Motor neuron (in vitro differentiated cells): Measurements from ENCODE around the gene CELF2. TPM values are rescaled to one million over a fixed set of nuclear protein-coding genes. Genes with fewer than 3 reads are reported as not detected.

Experiments used
- ATAC-seq, 8 experiments: fragments of 200-7000 bp; cut with Tn5 transposase; replicated peaks in 6 of 8; 2 replicates each; pipeline ENCODE4 v1.8.0; 2021; ENCODE audit warnings: mild to moderate bottlenecking in 8 of 8, moderate library complexity in 8 of 8
- H3K27ac ChIP-seq, 2 donors: fragments of 250-450 bp; sonication (Bioruptor Pico); 2 replicates each; pipeline ENCODE4 v1.9.0; 2021; ENCODE audit warnings: antibody characterized with exemption in 2 of 2, mild to moderate bottlenecking in 2 of 2, moderate library complexity in 1 of 2
- H3K4me1 ChIP-seq, 2 donors: fragments of 250-450 bp; sonication (Bioruptor Pico); replicated peaks in 1 of 2; 2 replicates each; pipeline ENCODE4 v1.6.1; 2021; ENCODE audit warnings: antibody characterized with exemption in 2 of 2, mild to moderate bottlenecking in 2 of 2, moderate library complexity in 1 of 2
- H3K4me3 ChIP-seq, 5 donors: fragments of 250-450 bp; sonication (Bioruptor Pico); 2 replicates each; pipeline ENCODE4 v1.9.0; 2021; ENCODE audit warnings: antibody characterized with exemption in 5 of 5, mild to moderate bottlenecking in 5 of 5, moderate library complexity in 4 of 5
- WGBS, 10 experiments: fragments of 450-650 bp; shearing (Covaris generic); methylation state at CpG; one replicate each; pipeline ENCODE4 v1.0.0; 2022; 5-methylcytosine and 5-hydroxymethylcytosine counted together
- in situ Hi-C, 9 experiments: fragments of 400-800 bp; cut with MboI; loops; one replicate each; pipeline ENCODE4 v1.15.0; 2021; ENCODE audit warnings: low sequenced_read_pairs in 9 of 9, low pct_unique_long_range_greater_than_20kb in 2 of 9; ENCODE audit not compliant: unreplicated experiment in 9 of 9
- total RNA-seq, 8 experiments: library from RNA; unstranded; fragments of 300-600 nt; gene quantifications; 2 replicates each; pipeline versions ENCODE4 v1.2.3 to v1.2.4, GENCODE V29; 2022

The CELF2 gene
- total RNA-seq, 8 experiments from 2014 or later: 10.4 to 60.9 (median 15.6) TPM

DNA sequence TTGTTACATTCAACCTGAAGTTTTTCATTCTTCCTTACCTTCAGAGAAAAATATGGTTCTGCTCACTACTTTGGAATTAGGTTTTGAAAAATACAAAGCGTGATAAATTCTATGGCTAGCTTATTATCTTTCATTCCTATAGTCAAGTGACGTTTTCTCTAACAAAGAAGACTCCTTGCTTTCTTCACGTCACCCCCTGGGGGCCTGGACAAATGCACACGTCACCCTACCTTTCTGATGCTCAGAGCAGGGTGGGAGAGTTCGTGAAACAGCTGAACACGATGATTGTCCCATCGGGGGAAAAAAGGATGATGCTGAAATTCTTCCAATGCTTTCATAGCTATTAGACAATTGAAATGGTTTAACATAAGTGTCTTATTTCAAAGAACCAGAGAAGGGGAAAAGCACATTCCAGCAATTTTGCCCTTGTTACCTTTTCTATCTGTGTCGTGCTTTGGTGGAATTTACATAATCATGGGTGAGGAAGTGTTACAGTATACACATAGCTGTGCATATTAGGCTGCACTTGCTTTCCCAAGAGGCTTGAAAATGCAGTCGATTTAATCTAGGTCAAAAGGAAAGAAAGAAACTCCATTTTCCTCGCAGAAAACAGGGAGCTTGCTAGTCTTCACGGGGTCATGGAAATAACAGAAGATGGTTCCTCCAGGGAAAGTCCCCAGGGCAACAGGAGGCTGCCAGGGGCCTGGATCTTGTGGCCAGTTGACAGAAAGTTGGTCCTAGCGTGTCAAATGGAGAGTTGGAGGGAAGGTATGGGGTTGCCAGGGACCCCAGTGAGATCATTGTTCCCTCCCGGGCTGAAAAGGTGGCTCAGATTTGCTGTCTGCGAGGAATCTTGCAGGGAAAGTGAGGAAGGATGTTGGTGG lies 189.2 kb downstream of the CELF2 start:
- no peak overlapping the region for H3K27ac ChIP-seq
- no peak overlapping the region for H3K4me3 ChIP-seq
- peaks cover 33 to 42% of the 10 kb centered on the region in 2 donors for H3K4me1 ChIP-seq
- 35 to 90% (median 69%) methylated on average over 2 to 12 of the region's 14 CpGs; no CpG with 5 or more reads in 1 of the 10 experiments for WGBS, 10 experiments
- ATAC-seq: peak in 1 of 8 experiments; percentile 85
- in situ Hi-C loops: no loop called here

DNA sequence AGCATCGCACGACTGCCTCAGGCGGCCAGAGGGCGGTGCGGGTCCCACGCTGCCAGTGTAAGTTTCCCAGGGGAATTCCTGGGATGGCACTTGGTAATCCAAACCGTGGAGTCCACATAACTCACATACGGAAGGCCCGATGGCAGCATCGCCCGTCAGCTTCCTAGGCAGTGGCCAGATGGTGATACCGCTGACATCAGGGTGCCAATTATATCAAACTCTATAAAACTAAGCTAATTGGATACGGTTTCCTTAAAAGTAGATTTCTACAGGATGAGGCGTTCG lies 189.8 kb downstream of the CELF2 start:
- ATAC-seq: no peak
- Histone ChIP-seq H3K4me3 (no peak overlapping the region), H3K27ac (no peak overlapping the region), H3K4me1 (peaks cover 37 to 48% of the 10 kb centered on the region in 2 donors)
- in situ Hi-C loops: no loop called here
- 87 to 100% (median 96%) methylated on average over 3 to 15 of the region's 15 CpGs; no CpG with 5 or more reads in 5 of the 10 experiments for WGBS, 10 experiments

DNA sequence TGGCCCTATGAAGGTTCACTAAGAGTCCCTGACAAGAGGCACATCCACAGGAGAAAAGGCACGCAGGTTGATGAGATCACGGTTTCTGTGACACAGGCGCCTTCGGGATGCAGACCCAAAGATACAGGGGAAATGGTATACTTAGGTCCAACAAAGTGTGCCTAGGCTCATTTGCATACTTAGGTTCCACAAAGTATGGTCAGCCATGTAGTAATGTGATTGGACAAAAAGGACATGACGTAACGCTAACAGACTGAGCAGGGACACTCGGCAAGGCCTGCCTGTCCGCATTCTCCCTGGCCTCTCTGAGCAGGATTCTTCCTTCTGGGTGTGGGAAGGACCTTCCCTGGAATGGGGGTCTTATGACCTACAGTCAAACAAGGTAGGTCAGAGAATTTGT lies 190.6 kb downstream of the CELF2 start:
- 85 to 100% (median 94%) methylated on average over 2 to 8 of the region's 8 CpGs; no CpG with 5 or more reads in 4 of the 10 experiments for WGBS, 10 experiments
- ATAC-seq: no peak
- H3K4me3 ChIP-seq: no peak overlapping the region
- no peak overlapping the region for H3K27ac ChIP-seq
- H3K4me1 ChIP-seq: peaks cover 44 to 55% of the 10 kb centered on the region in 2 donors
- in situ Hi-C loops: no loop called here

DNA sequence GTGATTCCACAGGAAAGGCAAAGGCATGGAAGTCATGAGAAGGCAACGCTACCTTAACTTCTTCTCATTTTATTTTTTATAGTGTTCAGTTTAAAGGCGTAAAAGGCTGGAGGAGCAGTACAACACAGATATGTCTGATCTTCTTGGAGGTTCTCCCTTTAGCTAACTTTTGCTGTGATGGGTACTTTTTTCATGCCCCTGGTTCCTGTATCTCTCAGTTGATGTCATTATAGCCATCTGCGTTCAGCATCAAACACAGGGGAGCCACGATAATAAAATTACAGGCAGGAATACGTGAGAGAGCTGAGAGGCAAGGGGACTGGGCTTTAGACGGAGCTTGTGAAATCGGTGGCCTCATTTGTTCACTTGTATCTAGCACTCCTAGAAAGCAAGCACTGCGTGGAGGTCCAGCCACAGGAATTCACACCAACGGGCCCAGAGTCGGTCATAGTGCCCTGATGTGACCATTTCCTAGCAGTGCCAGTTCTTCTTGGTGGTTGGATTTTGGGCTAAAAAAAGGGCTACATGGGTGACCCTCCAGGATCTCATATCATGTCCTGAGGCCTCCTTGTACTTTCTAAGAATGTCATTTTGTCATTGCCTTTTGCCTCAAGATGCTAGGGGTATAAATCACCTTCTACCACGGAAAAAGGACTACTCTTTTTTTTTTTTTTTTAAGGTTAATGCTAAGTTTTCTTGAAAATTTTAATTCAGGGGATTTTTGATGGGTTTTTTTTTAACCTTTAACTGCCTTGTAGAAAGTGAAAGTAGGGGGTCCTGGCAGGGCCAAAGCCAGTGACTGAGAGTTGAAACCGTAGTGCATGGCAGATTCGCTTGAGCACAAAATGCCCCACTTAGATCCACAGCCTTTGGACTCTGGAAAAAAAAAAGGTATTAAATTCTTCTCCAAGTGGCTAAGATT lies 191.5 kb downstream of the CELF2 start:
- no peak overlapping the region for H3K4me3 ChIP-seq
- 39 to 98% (median 85%) methylated on average over 2 to 13 of the region's 13 CpGs for WGBS, 10 experiments
- no peak overlapping the region for H3K27ac ChIP-seq
- H3K4me1 ChIP-seq: peaks cover 47 to 61% of the 10 kb centered on the region in 2 donors
- no peak for ATAC-seq
- in situ Hi-C loops: no loop called here

DNA sequence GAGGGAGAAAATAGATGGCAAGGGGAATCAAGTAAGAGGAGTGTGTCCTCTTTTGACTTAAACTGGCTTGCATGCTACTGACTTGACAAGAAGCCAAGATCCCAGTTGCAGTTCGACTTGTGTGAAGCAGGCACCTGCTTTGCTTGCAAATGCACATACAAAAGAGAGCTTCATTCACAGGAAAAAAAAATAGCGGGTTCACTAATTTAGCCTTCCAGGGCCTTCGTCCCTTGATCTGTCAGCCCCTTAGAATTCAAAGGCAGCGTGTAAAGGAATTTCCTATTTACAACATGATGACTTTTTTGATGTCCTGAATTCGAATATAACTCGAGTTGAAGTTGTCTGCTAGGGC lies 192.1 kb downstream of the CELF2 start:
- peak in 3 of 8 experiments; percentile 9 to 12 (median 9) for ATAC-seq
- H3K4me3 ChIP-seq: no peak overlapping the region
- H3K27ac ChIP-seq: no peak overlapping the region
- 0 to 57% (median 39%) methylated on average over 1 to 6 of the region's 6 CpGs; no CpG with 5 or more reads in 1 of the 10 experiments for WGBS, 10 experiments
- peaks cover 41 to 58% of the 10 kb centered on the region in 2 donors for H3K4me1 ChIP-seq
- in situ Hi-C loops: no loop called here

DNA sequence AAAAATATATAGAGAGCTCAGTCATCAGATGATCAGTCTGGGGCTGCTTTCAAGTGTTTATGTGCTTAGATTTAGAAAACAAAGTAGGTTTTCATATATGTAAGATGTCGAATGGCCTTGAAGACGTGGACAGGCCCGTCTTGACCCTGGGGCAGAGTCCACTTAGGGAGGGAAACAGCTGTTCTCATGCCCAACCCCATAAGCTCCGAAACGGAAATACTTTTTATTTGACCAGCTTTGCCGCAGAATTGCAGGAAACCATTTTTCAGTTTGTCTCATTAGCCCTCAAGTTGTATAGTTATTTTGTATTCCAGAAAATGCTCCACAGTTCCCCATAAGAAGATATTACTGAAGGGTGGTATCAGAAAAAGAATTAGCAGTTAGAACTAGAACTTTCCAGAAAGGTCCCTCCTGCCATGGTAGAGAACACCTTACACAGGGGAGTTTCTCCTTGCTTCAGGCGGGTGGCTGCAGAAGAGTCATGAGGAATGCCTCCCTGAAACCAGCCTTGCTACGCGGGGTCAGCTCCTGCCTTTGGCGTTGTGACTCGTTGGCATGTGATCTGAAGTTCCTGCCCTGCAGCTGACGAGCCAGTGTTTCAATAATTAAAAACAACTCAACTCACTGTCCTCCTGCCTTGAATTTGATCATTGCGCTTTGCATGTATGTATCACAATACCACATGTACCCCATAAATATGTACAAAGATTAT lies 192.7 kb downstream of the CELF2 start:
- in situ Hi-C loops: no loop called here
- H3K4me3 ChIP-seq: no peak overlapping the region
- 23 to 100% (median 72%) methylated on average over 1 to 11 of the region's 13 CpGs; no CpG with 5 or more reads in 2 of the 10 experiments for WGBS, 10 experiments
- peak in 4 of 8 experiments; percentile 27 to 42 (median 32) for ATAC-seq
- peaks cover 38 to 52% of the 10 kb centered on the region in 2 donors for H3K4me1 ChIP-seq
- H3K27ac ChIP-seq: no peak overlapping the region

DNA sequence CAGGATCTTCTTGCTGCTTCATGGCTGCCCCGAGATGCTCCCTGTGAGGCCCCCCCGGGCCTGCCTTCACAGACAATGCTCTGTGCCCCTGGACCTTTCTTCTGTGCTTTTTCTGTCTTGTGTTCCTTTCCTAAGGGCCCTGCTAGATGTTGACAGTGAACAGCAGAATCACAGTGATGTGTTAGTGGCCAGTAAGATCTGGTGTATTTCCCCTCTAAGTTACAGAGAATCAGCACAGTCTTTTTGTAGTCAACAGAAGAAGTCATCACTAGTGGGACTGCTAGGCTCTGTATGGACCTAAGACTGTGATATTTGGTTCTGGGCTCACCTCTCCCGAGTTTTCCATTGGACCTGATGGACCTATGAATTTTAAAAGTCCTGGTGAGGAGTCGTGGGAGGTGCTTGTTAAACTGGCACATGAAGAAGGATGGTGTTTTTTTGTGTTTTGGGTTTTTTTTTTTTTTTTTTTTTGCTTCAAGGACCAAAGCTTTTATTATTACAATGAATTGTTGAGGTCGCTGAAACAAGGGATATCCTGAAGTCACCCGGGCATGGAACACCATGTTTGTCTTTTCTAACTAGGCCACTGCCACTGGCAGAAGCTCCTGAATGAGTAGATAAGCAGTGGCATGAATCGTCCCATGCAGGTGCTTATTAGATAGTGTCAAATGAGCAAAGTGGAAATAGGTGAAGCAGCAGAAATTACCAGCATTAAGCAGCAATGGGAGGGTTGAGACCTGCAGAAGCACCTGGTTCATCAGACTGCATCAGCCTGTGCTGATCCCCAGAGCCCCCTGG lies 194.8 kb downstream of the CELF2 start:
- Histone ChIP-seq H3K4me3 (no peak overlapping the region), H3K27ac (no peak overlapping the region), H3K4me1 (peaks cover 21 to 33% of the 10 kb centered on the region in 2 donors)
- peak in 2 of 8 experiments; percentile 44 to 52 for ATAC-seq
- in situ Hi-C loops: no loop called here
- 5 to 100% (median 58%) methylated on average over 2 to 7 of the region's 7 CpGs; no CpG with 5 or more reads in 1 of the 10 experiments for WGBS, 10 experiments

DNA sequence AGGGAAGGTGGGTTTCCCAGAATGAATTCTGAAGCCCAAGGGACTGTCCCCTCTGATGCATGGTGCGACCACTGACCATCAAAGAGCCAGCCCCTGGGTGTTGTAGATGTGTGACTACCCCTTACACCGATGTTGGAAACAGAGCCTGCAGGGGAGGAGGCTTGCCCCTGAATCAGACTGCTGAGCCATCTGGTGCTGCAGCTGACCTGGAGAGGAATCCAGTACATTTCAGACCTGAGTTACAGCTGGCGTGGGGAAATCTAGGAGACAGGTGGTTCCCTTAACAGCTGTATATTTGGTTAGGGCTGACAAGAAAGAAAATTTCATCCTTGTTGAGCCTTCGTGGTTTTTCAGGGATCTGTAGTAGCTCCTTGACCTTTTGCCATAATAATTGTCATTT lies 195.5 kb downstream of the CELF2 start:
- WGBS, 10 experiments: 25 to 86% (median 60%) methylated on average over 1 to 2 of the region's 4 CpGs; no CpG with 5 or more reads in 3 of the 10 experiments
- H3K4me3 ChIP-seq: no peak overlapping the region
- H3K27ac ChIP-seq: no peak overlapping the region
- peaks cover 19 to 31% of the 10 kb centered on the region in 2 donors for H3K4me1 ChIP-seq
- in situ Hi-C loops: no loop called here
- peak in 3 of 8 experiments; percentile 65 to 80 (median 74) for ATAC-seq

DNA sequence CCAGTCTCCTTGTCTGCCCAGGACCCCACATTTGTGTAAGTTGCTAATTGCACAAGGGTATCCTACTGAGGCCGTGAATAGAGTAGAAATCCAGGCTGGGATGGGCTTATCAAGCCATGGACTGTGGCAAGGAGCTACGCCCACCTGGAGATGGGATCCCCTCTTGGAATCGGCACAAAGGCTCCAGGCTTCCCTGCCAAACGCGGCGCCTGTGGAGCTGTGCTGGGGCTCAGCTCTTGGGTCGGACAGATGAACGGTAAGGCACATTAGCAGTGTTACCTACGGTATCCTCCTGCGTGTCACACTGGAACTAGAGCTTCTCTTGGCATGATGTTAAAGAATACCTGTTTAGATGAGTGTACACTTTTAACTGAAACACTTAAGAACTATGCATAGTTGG lies 196.7 kb downstream of the CELF2 start:
- ATAC-seq: no peak
- in situ Hi-C loops: no loop called here
- Histone ChIP-seq H3K4me1 (peaks cover 19 to 31% of the 10 kb centered on the region in 2 donors), H3K27ac (no peak overlapping the region), H3K4me3 (no peak overlapping the region)
- 45 to 96% (median 83%) methylated on average over 1 to 9 of the region's 10 CpGs; no CpG with 5 or more reads in 4 of the 10 experiments for WGBS, 10 experiments

DNA sequence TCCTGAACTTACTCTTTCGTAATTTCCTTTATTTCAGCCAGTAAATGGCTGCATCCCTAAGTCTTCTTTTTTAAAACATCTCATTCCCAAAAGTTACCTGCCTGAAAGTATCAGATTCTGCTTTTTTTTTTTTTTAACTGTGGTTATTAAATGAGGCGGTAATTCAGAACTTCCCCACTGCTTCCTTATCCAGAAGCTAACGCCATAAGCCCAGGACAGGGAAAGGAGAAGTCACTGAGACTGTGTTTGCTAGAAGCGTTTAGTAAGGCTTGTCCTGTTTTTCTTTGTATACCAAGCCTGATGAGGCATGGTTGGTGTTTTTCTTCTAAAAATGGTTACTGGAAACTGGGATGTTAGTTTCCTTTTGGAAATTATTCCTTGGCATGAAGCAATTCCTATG lies 197.8 kb downstream of the CELF2 start:
- Histone ChIP-seq H3K4me3 (no peak overlapping the region), H3K27ac (no peak overlapping the region), H3K4me1 (peaks cover 14 to 27% of the 10 kb centered on the region in 2 donors)
- WGBS, 10 experiments: 61 to 100% (median 94%) methylated on average over 2 to 4 of the region's 4 CpGs; no CpG with 5 or more reads in 1 of the 10 experiments
- ATAC-seq: no peak
- in situ Hi-C loops: no loop called here

DNA sequence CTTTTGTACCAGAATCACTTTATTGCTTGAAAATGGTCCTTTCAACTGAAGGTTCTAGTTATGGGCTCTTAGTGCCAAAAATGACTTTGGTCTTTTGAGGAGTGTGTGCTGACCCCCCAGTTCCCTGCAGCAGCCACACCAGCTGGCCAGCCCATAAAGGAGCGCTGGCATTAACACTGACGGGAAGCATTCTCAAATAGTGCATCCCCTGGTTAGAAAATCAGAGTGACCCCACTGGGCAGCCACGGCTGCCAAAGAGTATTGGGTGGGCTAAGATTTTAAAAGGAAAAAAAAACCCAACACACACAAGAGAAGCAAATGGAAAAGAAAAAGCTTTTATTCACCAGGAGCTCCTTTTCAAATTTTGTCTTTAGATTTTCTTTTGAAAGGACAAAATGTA lies 199.8 kb downstream of the CELF2 start:
- 50 to 91% (median 85%) methylated on average over 1 to 3 of the region's 3 CpGs; no CpG with 5 or more reads in 3 of the 10 experiments for WGBS, 10 experiments
- no peak for ATAC-seq
- peaks cover 9 to 15% of the 10 kb centered on the region in 2 donors for H3K4me1 ChIP-seq
- H3K27ac ChIP-seq: no peak overlapping the region
- in situ Hi-C loops: no loop called here
- no peak overlapping the region for H3K4me3 ChIP-seq

DNA sequence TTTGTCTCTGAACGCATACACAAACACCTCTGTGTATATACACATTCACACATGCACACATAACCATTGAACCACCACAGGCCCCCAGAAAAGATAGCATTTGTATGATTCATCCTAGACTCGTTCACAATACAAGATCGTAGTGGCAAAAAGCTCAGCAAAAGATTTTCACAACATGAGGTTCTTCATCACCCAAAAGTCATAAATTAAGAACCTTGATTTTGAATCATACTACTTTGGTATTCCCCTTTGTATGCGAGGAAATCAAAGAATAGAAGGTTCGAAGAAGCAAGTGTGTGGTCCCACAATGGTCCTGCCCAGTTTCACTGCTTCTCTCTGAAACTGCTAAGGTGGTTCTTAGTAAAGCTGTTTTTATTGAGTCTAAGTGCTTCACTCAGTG lies 200.7 kb downstream of the CELF2 start:
- no peak for ATAC-seq
- 70 to 100% (median 88%) methylated on average over 1 to 5 of the region's 5 CpGs for WGBS, 10 experiments
- Histone ChIP-seq H3K27ac (no peak overlapping the region), H3K4me3 (no peak overlapping the region), H3K4me1 (peaks cover under 1 to 6% of the 10 kb centered on the region in 2 donors)
- in situ Hi-C loops: no loop called here
